GM10248 (cell line): ENCODE measurements around the gene CEP250.

Experiments
- CTCF ChIA-PET: fragments of 300-600 bp; sonication (Branson Sonifier 250); formaldehyde crosslinking; extraction: SDS; loops from one replicate; lab custom pipeline; 2021; ENCODE audit warnings: antibody characterized with exemption; lab: Yijun Ruan, JAX
- POLR2A ChIA-PET: fragments of 350-650 bp; sonication (Branson Sonifier 250); formaldehyde crosslinking; extraction: SDS; loops from one replicate; lab custom pipeline; 2020; ENCODE audit warnings: antibody characterized with exemption; lab: Yijun Ruan, JAX
- DNase-seq: peaks from one replicate; pipeline ENCODE4 v3.0.0; 2012; ENCODE audit errors: extremely low spot score
- CTCF ChIP-seq: IDR thresholded peaks from 2 replicates; pipeline ENCODE4 v1.5.1; 2012; ENCODE audit warnings: mild to moderate bottlenecking, low read depth; ENCODE audit errors: extremely low read depth, missing control alignments, control extremely low read depth

CEP250 gene

GRCh38 chr20:35497320-35497719 lies 41.9 kb downstream of the CEP250 start:
- ChIA-PET POLR2A (no interaction called here), CTCF (interaction anchor here (1.2 to 3.1 kb wide), 2 partner anchors 34 to 123 kb away, joined by 3 to 9 read pairs; no protein-coding TSS in a partner anchor)
- TF ChIP-seq CTCF = no peak
- DNase-seq = no peak

GRCh38 chr20:35497780-35498189 lies 42.4 kb downstream of the CEP250 start:
- no peak for DNase-seq
- no peak for TF ChIP-seq CTCF
- CTCF ChIA-PET = interaction anchor here (0.9 to 2.7 kb wide), 2 partner anchors 13 to 35 kb away, joined by 3 to 11 read pairs; no protein-coding TSS in a partner anchor
- POLR2A ChIA-PET = interaction anchor here (0.6 kb wide), 1 partner anchor 221 kb away, joined by 3 read pairs; no protein-coding TSS in a partner anchor

- ChIA-PET CTCF (interaction anchor here (1.4 to 2.7 kb wide), 2 partner anchors 12 to 15 kb away, joined by 4 to 11 read pairs; no protein-coding TSS in a partner anchor), POLR2A (interaction anchor here (1.0 kb wide), 1 partner anchor 45 kb away, joined by 3 read pairs; no protein-coding TSS in a partner anchor)
- TF ChIP-seq CTCF = no peak
- no peak for DNase-seq
Measured at GRCh38 chr20:35499271-35499670, 43.9 kb downstream of the CEP250 start.

- TF ChIP-seq CTCF = no peak
- ChIA-PET CTCF (interaction anchor here (0.8 to 1.8 kb wide), 2 partner anchors 10 to 453 kb away, joined by 3 to 5 read pairs; no protein-coding TSS in a partner anchor), POLR2A (interaction anchor here (0.6 to 0.9 kb wide), 2 partner anchors 48 to 113 kb away, joined by 3 to 5 read pairs; partner anchors contain the start of gene SPAG4)
- DNase-seq = peak; percentile 67
Measured at GRCh38 chr20:35502352-35502751, 47.0 kb downstream of the CEP250 start.

GRCh38 chr20:35503281-35503680 lies 47.9 kb downstream of the CEP250 start:
- POLR2A ChIA-PET = interaction anchor here (0.9 to 1.3 kb wide), 2 partner anchors 13 to 112 kb away, joined by 3 to 4 read pairs; partner anchors contain the start of gene SPAG4
- CTCF ChIA-PET = interaction anchor here (0.8 to 1.8 kb wide), 6 partner anchors 8 to 200 kb away, joined by 3 to 7 read pairs (median 4); no protein-coding TSS in a partner anchor

More at GRCh38 chr20:35503281-35503680, 47.9 kb downstream of the CEP250 start:
- no peak for DNase-seq
- TF ChIP-seq CTCF = no peak
